Lower leg skin (tissue), 3 donors: Measurements from ENCODE around the gene PCCB.

ENCODE experiments used
- CTCF ChIP-seq, 3 donors: fragments of 450-650 bp; IDR thresholded peaks; one replicate each; pipeline ENCODE4 v1.5.1; 2016; ENCODE audit warnings: antibody characterized with exemption in 3 of 3, mild to moderate bottlenecking in 3 of 3, moderate library complexity in 2 of 3
- POLR2A ChIP-seq, 2 donors: fragments of 450-650 bp; IDR thresholded peaks; one replicate each; pipeline ENCODE4 v1.6.1; 2016 to 2017; ENCODE audit warnings: antibody characterized with exemption in 2 of 2, mild to moderate bottlenecking in 1 of 2, moderate library complexity in 1 of 2

GRCh38 chr3:136330900-136331299 is 80.8 kb downstream of the PCCB start:
- TF ChIP-seq POLR2A (IDR thresholded peaks at IDR 0.05) (no peak), CTCF (IDR thresholded peaks at IDR 0.05) (no peak)
